GM12873 (cell line): ENCODE data around the gene FAM174A.

Source experiments
- TF ChIP-seq, protein P1 (sequence below): IDR thresholded peaks from 2 replicates; pipeline ENCODE4 v1.5.1; 2012; ENCODE audit warnings: low read depth, mild to moderate bottlenecking, moderate library complexity, low read length, control low read depth; ENCODE audit not compliant: insufficient read depth; ENCODE audit errors: missing control alignments

Gene FAM174A

DNA sequence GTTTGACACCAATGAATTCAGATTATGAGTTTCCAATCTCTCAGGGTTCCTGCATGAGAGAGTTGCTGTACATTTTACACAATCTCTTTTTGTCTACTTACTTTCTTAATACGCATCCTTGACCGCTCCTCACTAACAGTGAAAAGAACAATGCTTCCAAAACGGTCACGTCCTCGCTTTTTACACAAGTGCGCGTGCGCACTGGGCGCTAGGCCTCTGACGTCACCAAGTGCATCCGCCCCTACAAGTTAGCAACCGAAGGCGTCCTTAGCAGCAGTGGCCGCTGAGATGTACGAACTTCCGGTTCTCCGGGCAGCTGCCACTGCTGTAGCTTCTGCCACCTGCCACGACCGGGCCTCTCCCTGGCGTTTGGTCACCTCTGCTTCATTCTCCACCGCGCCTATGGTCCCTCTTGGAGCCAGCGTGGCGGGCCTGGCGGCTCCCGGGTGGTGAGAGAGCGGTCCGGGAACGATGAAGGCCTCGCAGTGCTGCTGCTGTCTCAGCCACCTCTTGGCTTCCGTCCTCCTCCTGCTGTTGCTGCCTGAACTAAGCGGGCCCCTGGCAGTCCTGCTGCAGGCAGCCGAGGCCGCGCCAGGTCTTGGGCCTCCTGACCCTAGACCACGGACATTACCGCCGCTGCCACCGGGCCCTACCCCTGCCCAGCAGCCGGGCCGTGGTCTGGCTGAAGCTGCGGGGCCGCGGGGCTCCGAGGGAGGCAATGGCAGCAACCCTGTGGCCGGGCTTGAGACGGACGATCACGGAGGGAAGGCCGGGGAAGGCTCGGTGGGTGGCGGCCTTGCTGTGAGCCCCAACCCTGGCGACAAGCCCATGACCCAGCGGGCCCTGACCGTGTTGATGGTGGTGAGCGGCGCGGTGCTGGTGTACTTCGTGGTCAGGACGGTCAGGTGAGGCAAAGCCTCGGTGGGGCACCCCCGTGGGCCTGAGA lies at the start of gene FAM174A:
FAM174A (plus strand) TSS at position 315 of the 946 bp plus-strand sequence; CDS start at position 472, 157 bp downstream.
- TF ChIP-seq, protein P1, sequence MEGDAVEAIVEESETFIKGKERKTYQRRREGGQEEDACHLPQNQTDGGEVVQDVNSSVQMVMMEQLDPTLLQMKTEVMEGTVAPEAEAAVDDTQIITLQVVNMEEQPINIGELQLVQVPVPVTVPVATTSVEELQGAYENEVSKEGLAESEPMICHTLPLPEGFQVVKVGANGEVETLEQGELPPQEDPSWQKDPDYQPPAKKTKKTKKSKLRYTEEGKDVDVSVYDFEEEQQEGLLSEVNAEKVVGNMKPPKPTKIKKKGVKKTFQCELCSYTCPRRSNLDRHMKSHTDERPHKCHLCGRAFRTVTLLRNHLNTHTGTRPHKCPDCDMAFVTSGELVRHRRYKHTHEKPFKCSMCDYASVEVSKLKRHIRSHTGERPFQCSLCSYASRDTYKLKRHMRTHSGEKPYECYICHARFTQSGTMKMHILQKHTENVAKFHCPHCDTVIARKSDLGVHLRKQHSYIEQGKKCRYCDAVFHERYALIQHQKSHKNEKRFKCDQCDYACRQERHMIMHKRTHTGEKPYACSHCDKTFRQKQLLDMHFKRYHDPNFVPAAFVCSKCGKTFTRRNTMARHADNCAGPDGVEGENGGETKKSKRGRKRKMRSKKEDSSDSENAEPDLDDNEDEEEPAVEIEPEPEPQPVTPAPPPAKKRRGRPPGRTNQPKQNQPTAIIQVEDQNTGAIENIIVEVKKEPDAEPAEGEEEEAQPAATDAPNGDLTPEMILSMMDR: no peak

DNA sequence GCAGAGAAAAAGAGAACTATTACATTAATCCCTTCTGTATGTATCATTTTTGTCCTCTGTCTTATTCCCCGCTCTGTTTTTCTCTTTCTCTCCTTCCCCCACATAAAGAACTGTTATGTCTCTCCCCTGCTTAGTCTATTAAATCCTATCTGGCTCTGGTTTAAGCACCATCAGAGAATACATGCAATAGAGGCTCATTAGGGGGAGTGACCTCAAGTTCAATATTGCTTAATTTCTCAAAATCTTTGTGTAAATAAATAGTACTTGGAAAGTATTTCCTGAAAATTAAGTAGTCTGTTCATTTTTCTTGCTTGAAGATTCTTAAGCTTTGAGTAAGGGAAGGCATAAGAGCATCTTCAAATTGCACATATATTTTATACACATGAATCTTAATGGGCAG lies 41.2 kb upstream of the FAM174A start:
- TF ChIP-seq, protein P1: no peak

DNA sequence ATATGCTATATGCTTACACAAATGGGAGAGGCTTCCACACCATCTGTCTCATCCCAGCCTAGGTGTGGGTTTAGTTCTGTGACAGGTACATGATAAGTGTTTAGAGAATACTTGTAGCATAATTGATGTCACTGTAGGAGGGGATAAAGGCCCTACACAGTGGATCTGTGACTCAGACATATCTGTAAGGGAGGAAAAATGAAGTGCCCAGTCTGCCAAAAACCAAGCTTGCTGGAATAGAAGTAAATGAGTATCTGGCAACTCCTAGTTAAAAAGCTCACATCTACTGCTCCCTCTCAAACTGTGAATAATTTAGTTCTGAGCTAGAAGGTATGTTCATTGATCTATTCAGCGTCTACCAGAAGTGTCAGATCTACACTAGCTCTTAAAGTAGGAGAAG lies 38.9 kb upstream of the FAM174A start:
- TF ChIP-seq, protein P1: no peak

DNA sequence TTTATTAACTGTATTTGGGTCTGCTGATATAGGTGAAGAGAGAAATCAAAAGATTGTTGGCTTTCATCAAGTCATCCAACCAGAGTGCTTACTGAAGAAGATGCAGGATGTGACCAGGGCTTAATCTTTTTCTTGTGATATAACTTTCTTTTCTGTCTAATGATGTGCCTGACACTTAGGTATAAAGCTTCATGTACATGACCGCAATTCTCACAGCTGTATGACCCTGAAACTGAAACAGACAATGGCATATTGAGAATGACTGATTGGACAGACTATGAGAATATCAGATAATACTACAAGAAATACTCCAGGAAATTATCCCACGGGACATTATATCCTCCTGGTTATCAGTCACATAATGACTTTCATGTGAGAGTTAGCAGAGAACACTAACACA lies 32.5 kb upstream of the FAM174A start:
- TF ChIP-seq, protein P1: no peak

DNA sequence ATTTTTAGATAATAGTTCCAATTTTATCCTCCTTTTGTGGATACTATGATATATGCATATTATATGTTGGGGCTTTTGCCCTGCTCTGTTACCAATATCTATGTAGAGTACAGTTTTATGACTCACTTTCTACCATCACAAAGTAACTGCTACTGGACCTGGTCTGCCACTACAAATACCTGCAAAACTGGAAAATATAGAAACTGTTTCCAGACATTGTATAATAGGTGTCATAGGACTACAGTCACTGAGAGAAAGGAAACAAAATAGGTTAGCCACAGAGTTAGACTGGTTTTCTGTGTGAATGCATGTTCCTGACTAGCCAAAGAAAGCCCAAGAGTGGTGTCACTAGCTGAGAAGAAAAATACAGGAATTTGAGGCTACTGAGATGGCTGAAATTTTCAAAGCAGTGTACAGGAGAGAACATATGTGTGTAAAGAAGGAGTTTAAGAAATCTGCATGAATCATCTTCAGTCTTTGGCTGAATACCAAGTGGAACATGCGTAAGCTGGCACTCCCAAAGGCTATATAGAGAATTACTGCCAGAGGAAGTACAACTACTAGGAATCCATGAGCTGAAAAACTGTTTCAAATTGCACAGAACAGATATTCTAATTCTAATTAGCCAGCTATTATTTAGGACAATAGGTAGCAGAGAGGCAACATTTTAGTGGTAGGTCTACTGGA lies 29.0 kb upstream of the FAM174A start:
- TF ChIP-seq, protein P1: no peak

DNA sequence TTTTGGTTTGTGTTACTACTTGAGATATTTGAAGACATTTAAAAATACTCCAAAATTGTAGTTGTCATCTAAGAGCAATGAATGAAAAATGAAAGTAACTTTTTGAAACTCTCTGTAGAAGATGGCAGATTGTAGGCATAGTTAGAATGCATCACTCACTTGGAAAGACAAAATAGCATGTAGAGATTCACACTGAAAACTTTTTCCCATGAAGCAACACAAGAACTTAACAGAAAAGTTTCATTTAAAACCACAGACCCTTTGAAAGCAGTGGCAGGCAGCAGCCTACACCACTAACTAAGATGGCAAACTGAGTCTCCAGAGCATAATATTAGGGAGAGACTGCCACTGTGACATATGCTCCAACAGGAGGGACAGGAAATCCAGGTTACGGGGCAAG lies 18.9 kb upstream of the FAM174A start:
- TF ChIP-seq, protein P1: no peak

DNA sequence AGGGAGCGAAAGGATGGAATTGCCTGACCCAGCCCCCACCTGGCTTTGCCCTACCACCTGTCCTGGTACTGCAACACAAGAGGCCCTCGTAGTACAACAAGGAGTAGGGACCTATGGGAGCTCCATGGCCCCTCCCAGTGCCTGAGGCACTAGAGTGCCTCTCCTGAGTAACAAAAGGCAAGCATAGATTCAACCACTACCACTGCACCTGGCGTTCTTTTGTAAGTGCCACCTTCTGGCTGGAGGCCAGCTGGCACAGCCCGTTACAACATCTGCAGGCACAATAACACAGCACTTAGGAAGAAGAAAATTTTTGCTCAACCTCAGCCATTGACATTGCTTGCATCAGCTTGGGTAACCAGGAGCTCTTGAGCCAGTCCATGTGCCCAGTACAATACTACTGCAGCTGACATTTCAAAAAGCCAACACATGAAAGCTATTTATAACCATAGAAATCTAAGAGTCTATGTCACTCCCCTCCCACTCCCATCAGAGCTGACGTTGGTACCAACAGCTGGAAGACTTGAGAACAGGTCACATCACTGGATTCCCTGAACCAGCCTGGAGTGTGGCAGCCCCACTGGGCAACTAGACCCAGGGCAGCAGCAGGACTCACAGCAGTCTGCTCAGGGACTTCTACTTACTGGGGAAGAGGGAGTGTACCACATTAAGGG lies 17.7 kb upstream of the FAM174A start:
- TF ChIP-seq, protein P1: no peak
